Measurements from ENCODE around the gene USP24.
"Not testable (repeated sequence)": the region's sequence is repeated elsewhere in the genome, so short reads cannot be mapped to it uniquely, and the experiment has no call there.

The USP24 gene

GRCh38 chr1:55035904-55036303 is 179.3 kb downstream of the USP24 start:
- no peak for DNase-seq

GRCh38 chr1:55034476-55035133 is 180.6 kb downstream of the USP24 start:
- no peak for DNase-seq

GRCh38 chr1:55033265-55033614 is 181.9 kb downstream of the USP24 start:
- no peak for DNase-seq

- DNase-seq: not testable (repeated sequence)
Measured at GRCh38 chr1:55031098-55031497, 184.1 kb downstream of the USP24 start.

- not testable (repeated sequence) for DNase-seq
Measured at GRCh38 chr1:55026682-55027081, 188.5 kb downstream of the USP24 start.

- DNase-seq: not testable (repeated sequence)
Measured at GRCh38 chr1:55024163-55024562, 191.0 kb downstream of the USP24 start.

- peak; percentile 10 to 64 (median 41) for DNase-seq
Measured at GRCh38 chr1:55021942-55022546, 193.1 kb downstream of the USP24 start.

GRCh38 chr1:55018395-55018794 is 196.8 kb downstream of the USP24 start:
- DNase-seq: no peak

Measured in T-helper 2 cell (primary cell).